Activated gamma-delta T cell treated with Interleukin-2 at 50 U/mL for 16 hours (primary cell): Measurements from ENCODE around the gene CWC15.

Experiments used
- DNase-seq: peaks from one replicate; pipeline ENCODE4 v3.0.0-alpha.2; 2020

The CWC15 gene

GRCh38 chr11:94912806-94913205 is 60.5 kb downstream of the CWC15 start:
- DNase-seq = no peak
